ENCODE data around the gene HOXC9. TPM values are rescaled to one million over a fixed set of nuclear protein-coding genes. Genes with fewer than 3 reads are reported as not detected.

HOXC9 gene
- total RNA-seq, 1 donor from 2014 or later: not detected

- no peak for DNase-seq (ENCODE audit: low spot score)
- Mint-ChIP-seq H3K36me3 (ENCODE audit: low read depth) (peaks cover 6% of the 10 kb centered on the region), H3K4me1 (ENCODE audit: low read depth) (peaks cover 9% of the 10 kb centered on the region), H3K9me3 (ENCODE audit: low read depth) (no peaks in the 10 kb centered on the region), H3K27ac (ENCODE audit: unreplicated experiment) (no peak overlapping the region), H3K4me3 (ENCODE audit: unreplicated experiment) (no peak overlapping the region), H3K27me3 (ENCODE audit: low read depth) (peaks cover 85% of the 10 kb centered on the region)
- TF ChIP-seq, protein P1, sequence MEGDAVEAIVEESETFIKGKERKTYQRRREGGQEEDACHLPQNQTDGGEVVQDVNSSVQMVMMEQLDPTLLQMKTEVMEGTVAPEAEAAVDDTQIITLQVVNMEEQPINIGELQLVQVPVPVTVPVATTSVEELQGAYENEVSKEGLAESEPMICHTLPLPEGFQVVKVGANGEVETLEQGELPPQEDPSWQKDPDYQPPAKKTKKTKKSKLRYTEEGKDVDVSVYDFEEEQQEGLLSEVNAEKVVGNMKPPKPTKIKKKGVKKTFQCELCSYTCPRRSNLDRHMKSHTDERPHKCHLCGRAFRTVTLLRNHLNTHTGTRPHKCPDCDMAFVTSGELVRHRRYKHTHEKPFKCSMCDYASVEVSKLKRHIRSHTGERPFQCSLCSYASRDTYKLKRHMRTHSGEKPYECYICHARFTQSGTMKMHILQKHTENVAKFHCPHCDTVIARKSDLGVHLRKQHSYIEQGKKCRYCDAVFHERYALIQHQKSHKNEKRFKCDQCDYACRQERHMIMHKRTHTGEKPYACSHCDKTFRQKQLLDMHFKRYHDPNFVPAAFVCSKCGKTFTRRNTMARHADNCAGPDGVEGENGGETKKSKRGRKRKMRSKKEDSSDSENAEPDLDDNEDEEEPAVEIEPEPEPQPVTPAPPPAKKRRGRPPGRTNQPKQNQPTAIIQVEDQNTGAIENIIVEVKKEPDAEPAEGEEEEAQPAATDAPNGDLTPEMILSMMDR (IDR thresholded peaks at IDR 0.05): no peak
Observed at GRCh38 chr12:54025499-54026405, 25.8 kb downstream of the HOXC9 start.

- H3K27me3 Mint-ChIP-seq (ENCODE audit: low read depth): peaks cover 82% of the 10 kb centered on the region
- H3K9me3 Mint-ChIP-seq (ENCODE audit: low read depth): no peaks in the 10 kb centered on the region
- DNase-seq (ENCODE audit: low spot score): no peak
- peaks cover 6% of the 10 kb centered on the region for H3K36me3 Mint-ChIP-seq (ENCODE audit: low read depth)
- H3K4me1 Mint-ChIP-seq (ENCODE audit: low read depth): peaks cover 14% of the 10 kb centered on the region
- no peak overlapping the region for H3K4me3 Mint-ChIP-seq (ENCODE audit: unreplicated experiment)
- H3K27ac Mint-ChIP-seq (ENCODE audit: unreplicated experiment): no peak overlapping the region
- TF ChIP-seq, protein P1 (IDR thresholded peaks at IDR 0.05): no peak
Observed at GRCh38 chr12:54026640-54027441, 26.9 kb downstream of the HOXC9 start.

DNA sequence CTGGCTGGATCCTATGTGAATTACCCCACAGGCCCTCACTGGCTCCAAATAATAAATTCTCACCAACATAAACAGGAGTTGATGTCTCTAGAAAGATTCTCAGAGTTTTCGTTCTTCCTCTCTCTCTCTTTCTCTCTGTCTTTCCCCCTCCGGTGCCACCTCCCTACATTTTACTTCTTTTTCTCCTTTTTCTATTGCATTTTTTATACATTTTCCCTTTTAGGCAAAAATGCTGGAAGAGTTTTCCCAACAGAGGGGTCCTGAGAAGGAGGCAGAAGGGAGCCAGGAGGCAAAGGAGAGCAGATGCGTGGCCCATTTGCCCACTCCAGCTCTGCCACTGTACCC is 27.5 kb downstream of the HOXC9 start:
- no peaks in the 10 kb centered on the region for H3K9me3 Mint-ChIP-seq (ENCODE audit: low read depth)
- TF ChIP-seq, protein P1 (IDR thresholded peaks at IDR 0.05): no peak
- no peak overlapping the region for H3K4me3 Mint-ChIP-seq (ENCODE audit: unreplicated experiment)
- no peak for DNase-seq (ENCODE audit: low spot score)
- H3K36me3 Mint-ChIP-seq (ENCODE audit: low read depth): peaks cover 6% of the 10 kb centered on the region
- peaks cover 82% of the 10 kb centered on the region for H3K27me3 Mint-ChIP-seq (ENCODE audit: low read depth)
- no peak overlapping the region for H3K27ac Mint-ChIP-seq (ENCODE audit: unreplicated experiment)
- peaks cover 14% of the 10 kb centered on the region for H3K4me1 Mint-ChIP-seq (ENCODE audit: low read depth)

DNA sequence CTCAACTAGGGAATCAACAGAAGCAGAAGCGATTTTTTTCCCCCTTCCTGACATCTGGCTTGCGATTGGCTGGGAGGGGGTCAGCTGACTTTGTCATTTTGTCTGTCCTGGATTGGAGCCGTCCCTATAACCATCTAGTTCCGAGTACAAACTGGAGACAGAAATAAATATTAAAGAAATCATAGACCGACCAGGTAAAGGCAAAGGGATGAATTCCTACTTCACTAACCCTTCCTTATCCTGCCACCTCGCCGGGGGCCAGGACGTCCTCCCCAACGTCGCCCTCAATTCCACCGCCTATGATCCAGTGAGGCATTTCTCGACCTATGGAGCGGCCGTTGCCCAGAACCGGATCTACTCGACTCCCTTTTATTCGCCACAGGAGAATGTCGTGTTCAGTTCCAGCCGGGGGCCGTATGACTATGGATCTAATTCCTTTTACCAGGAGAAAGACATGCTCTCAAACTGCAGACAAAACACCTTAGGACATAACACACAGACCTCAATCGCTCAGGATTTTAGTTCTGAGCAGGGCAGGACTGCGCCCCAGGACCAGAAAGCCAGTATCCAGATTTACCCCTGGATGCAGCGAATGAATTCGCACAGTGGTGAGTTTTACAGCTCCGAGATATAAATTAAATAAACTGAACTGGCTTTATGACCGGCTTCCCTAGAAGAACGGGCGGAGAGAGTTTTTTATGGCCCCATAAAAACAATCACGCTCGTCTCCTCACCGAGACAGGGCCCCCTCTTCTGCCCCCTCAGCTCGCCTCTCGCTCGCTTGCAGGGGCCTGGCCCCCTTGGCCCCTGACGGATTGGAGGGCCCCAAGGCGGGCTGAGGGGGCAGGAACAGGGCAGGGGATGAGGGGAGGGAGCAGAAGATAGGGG is 28.6 kb downstream of the HOXC9 start, which contains the start of gene HOXC6:
Gene HOXC6 (plus strand): TSS at position 127 of the 888 bp plus-strand sequence. CDS start 82 bp downstream, at position 209.
- peaks cover 3% of the 10 kb centered on the region for H3K9me3 Mint-ChIP-seq (ENCODE audit: low read depth)
- no peak for DNase-seq (ENCODE audit: low spot score)
- H3K27me3 Mint-ChIP-seq (ENCODE audit: low read depth): peaks cover 81% of the 10 kb centered on the region
- TF ChIP-seq, protein P1 (IDR thresholded peaks at IDR 0.05): no peak
- H3K4me1 Mint-ChIP-seq (ENCODE audit: low read depth): peaks cover 16% of the 10 kb centered on the region
- H3K36me3 Mint-ChIP-seq (ENCODE audit: low read depth): peaks cover 9% of the 10 kb centered on the region
- no peak within 1 kb of the TSS for H3K4me3 Mint-ChIP-seq (ENCODE audit: unreplicated experiment)
- no peak within 1 kb of the TSS for H3K27ac Mint-ChIP-seq (ENCODE audit: unreplicated experiment)

Data from chondrocyte (in vitro differentiated cells).